Activated naive CD4-positive, alpha-beta T cell treated with Interleukin-2 at 50 U/mL for 16 hours (primary cell): ENCODE data around the gene SKOR1.

Source experiments
- DNase-seq: peaks from one replicate; pipeline ENCODE4 v3.0.0-alpha.2; 2020

SKOR1 gene

GRCh38 chr15:67819636-67820035 lies 5.7 kb upstream of the SKOR1 start:
- DNase-seq: no peak

GRCh38 chr15:67820122-67820991 lies 5.0 kb upstream of the SKOR1 start:
- DNase-seq: no peak

- no peak for DNase-seq
Measured at GRCh38 chr15:67820992-67821783, 4.1 kb upstream of the SKOR1 start.

- no peak for DNase-seq
Measured at GRCh38 chr15:67821784-67822440, 3.4 kb upstream of the SKOR1 start.

GRCh38 chr15:67822537-67823313 lies 2.6 kb upstream of the SKOR1 start:
- DNase-seq: no peak

GRCh38 chr15:67823314-67824196 lies 1.8 kb upstream of the SKOR1 start:
- DNase-seq: no peak

GRCh38 chr15:67824197-67824968 lies 926 bp upstream of the SKOR1 start:
- no peak for DNase-seq

- DNase-seq: no peak
Measured at GRCh38 chr15:67825881-67826716, 790 bp downstream of the SKOR1 start.

GRCh38 chr15:67826717-67827561 lies 1.6 kb downstream of the SKOR1 start:
- no peak for DNase-seq

GRCh38 chr15:67827562-67828277 lies 2.4 kb downstream of the SKOR1 start:
- no peak for DNase-seq

GRCh38 chr15:67828278-67828968 lies 3.1 kb downstream of the SKOR1 start:
- no peak for DNase-seq

GRCh38 chr15:67828969-67829646 lies 3.8 kb downstream of the SKOR1 start:
- DNase-seq: no peak

- DNase-seq: no peak
Measured at GRCh38 chr15:67829647-67830504, 4.6 kb downstream of the SKOR1 start.

- DNase-seq: no peak
Measured at GRCh38 chr15:67831363-67831762, 6.1 kb downstream of the SKOR1 start.

- DNase-seq: no peak
Measured at GRCh38 chr15:67832031-67832551, 6.8 kb downstream of the SKOR1 start.
